CD4-positive, alpha-beta memory T cell (primary cell): ENCODE measurements around the gene ANKRD13A. TPM values are rescaled to one million over a fixed set of nuclear protein-coding genes. Genes with fewer than 3 reads are reported as not detected.
"Not testable (repeated sequence)": the region's sequence is repeated elsewhere in the genome, so short reads cannot be mapped to it uniquely, and the experiment has no call there.

Source experiments
- CTCF ChIA-PET: fragments of 350-600 bp; sonication (Branson Sonifier 250); formaldehyde crosslinking; loops from one replicate; lab custom pipeline; 2021; ENCODE audit warnings: inconsistent platforms; ENCODE audit not compliant: partially characterized antibody; lab: Charles Lee
- POLR2A ChIA-PET: fragments of 350-600 bp; sonication (Branson Sonifier 250); formaldehyde crosslinking; loops from one replicate; lab custom pipeline; 2021; ENCODE audit not compliant: partially characterized antibody; lab: Charles Lee
- DNase-seq, 5 donors: peaks; one replicate each; pipeline versions ENCODE4 v3.0.0 to v3.0.0-alpha.2; 2020 to 2022; ENCODE audit warnings: mixed read lengths in 1 of 5
- H3K27ac ChIP-seq: one replicate; pipeline ENCODE4 v1.7.0; 2013; ENCODE audit warnings: low read depth, low read length
- H3K27me3 ChIP-seq: 2 replicates; pipeline ENCODE4 v1.7.0; 2013; ENCODE audit warnings: mild to moderate bottlenecking, low read length, moderate library complexity; ENCODE audit not compliant: insufficient read depth
- H3K36me3 ChIP-seq: 2 replicates; pipeline ENCODE4 v1.7.0; 2013; ENCODE audit warnings: mild to moderate bottlenecking, low read length, moderate library complexity; ENCODE audit not compliant: insufficient read depth
- H3K4me1 ChIP-seq: 2 replicates; pipeline ENCODE4 v1.7.0; 2013; ENCODE audit warnings: mild to moderate bottlenecking, low read length, moderate library complexity; ENCODE audit not compliant: insufficient read depth
- H3K4me3 ChIP-seq, 2 donors: one replicate each; pipeline ENCODE4 v1.7.0; 2013; ENCODE audit warnings: low read length in 2 of 2, mild to moderate bottlenecking in 1 of 2
- H3K9me3 ChIP-seq, 2 donors: one replicate each; pipeline ENCODE4 v1.7.0; 2013; ENCODE audit warnings: low read length in 2 of 2, control low read depth in 1 of 2; ENCODE audit not compliant: control insufficient read depth in 1 of 2
- H3K27ac Mint-ChIP-seq, 7 donors: one replicate each; pipeline ENCODE4 v1.8.0; 2020 to 2021; ENCODE audit warnings: mixed read lengths in 7 of 7, mild to moderate bottlenecking in 6 of 7, inconsistent platforms in 3 of 7, moderate library complexity in 3 of 7
- H3K27me3 Mint-ChIP-seq, 2 donors: one replicate each; pipeline ENCODE4 v1.8.0; 2020 to 2021; ENCODE audit warnings: mixed read lengths in 2 of 2
- H3K36me3 Mint-ChIP-seq, 2 donors: one replicate each; pipeline ENCODE4 v1.8.0; 2020 to 2021; ENCODE audit warnings: mixed read lengths in 2 of 2, inconsistent platforms in 1 of 2, mild to moderate bottlenecking in 1 of 2
- H3K4me1 Mint-ChIP-seq, 4 donors: one replicate each; pipeline ENCODE4 v1.8.0; 2020 to 2021; ENCODE audit warnings: mixed read lengths in 4 of 4, mild to moderate bottlenecking in 1 of 4
- H3K4me3 Mint-ChIP-seq, 8 donors: one replicate each; pipeline ENCODE4 v1.8.0; 2020 to 2021; ENCODE audit warnings: mixed read lengths in 8 of 8, mild to moderate bottlenecking in 7 of 8, moderate library complexity in 6 of 8, inconsistent platforms in 3 of 8
- H3K9me3 Mint-ChIP-seq, 8 donors: one replicate each; pipeline ENCODE4 v1.8.0; 2020 to 2021; ENCODE audit warnings: mixed read lengths in 8 of 8, mild to moderate bottlenecking in 5 of 8, inconsistent platforms in 3 of 8, moderate library complexity in 1 of 8
- intact Hi-C: fragments of 100-400 bp; cut with micrococcal nuclease; formaldehyde crosslinking; loops from one replicate; pipeline ENCODE4 v1.15.1; 2023
- polyA plus RNA-seq, 2 donors: library from polyadenylated mRNA; unstranded; fragments of 300-500 nt; fragmentation: Illumina TruSeq; gene quantifications; one replicate each; pipeline ENCODE4 v1.2.3, GENCODE V29; 2021
- total RNA-seq, 2 experiments: library from RNA; stranded (reverse); gene quantifications; one replicate each; pipeline ENCODE4 v1.2.3, GENCODE V29; 2021

The ANKRD13A gene
- total and polyA plus RNA-seq, 4 experiments from 2014 or later: 66.6 to 99.7 (median 83.2) TPM

GRCh38 chr12:110077800-110078199, 78.6 kb downstream of the ANKRD13A start:
- Histone ChIP-seq H3K4me1 (peaks cover 44% of the 10 kb centered on the region), H3K4me3 (no peak overlapping the region), H3K36me3 (no peaks in the 10 kb centered on the region), H3K27ac (no peak overlapping the region), H3K27me3 (no peaks in the 10 kb centered on the region), H3K9me3 (no peaks in the 10 kb centered on the region)
- ChIA-PET POLR2A (interaction anchor here (0.6 kb wide), 1 partner anchor 377 kb away, joined by 3 read pairs; no protein-coding TSS in a partner anchor), CTCF (no interaction called here)
- peak overlapping the region in 1 of 7 donors; percentile 57 for H3K27ac Mint-ChIP-seq
- H3K4me3 Mint-ChIP-seq: peak overlapping the region in 1 of 8 donors; percentile 42
- DNase-seq: no peak
- no peaks in the 10 kb centered on the region for H3K27me3 Mint-ChIP-seq
- peaks cover 0 to 4% (median 0%) of the 10 kb centered on the region in 8 donors for H3K9me3 Mint-ChIP-seq
- H3K36me3 Mint-ChIP-seq: peaks cover 0 to 3% of the 10 kb centered on the region in 2 donors
- intact Hi-C loops: no loop called here
- peaks cover 33 to 48% (median 37%) of the 10 kb centered on the region in 4 donors for H3K4me1 Mint-ChIP-seq

GRCh38 chr12:110079477-110080400, 80.5 kb downstream of the ANKRD13A start:
- peaks cover 25% of the 10 kb centered on the region for H3K4me1 ChIP-seq
- H3K9me3 ChIP-seq: no peaks in the 10 kb centered on the region
- H3K36me3 Mint-ChIP-seq: no peaks in the 10 kb centered on the region
- H3K27me3 Mint-ChIP-seq: no peaks in the 10 kb centered on the region
- H3K4me3 Mint-ChIP-seq: peak overlapping the region; percentile 84 to 95 (median 90)
- peaks cover 17 to 29% (median 20%) of the 10 kb centered on the region in 4 donors for H3K4me1 Mint-ChIP-seq
- peak; percentile 78 to 84 (median 80) for DNase-seq
- H3K36me3 ChIP-seq: no peaks in the 10 kb centered on the region
- H3K27ac ChIP-seq: peak overlapping the region; percentile 48
- ChIA-PET POLR2A (interaction anchor here (0.8 to 2.2 kb wide), 14 partner anchors 9 to 389 kb away, joined by 3 to 10 read pairs (median 5); partner anchors contain the start of genes ANKRD13A, ATP2A2, FAM216A and GPN3), CTCF (interaction anchor here (1.0 to 1.9 kb wide), 4 partner anchors 11 to 191 kb away, joined by 3 to 5 read pairs (median 4); no protein-coding TSS in a partner anchor)
- H3K27me3 ChIP-seq: no peaks in the 10 kb centered on the region
- peaks cover 0 to 4% (median 0%) of the 10 kb centered on the region in 8 donors for H3K9me3 Mint-ChIP-seq
- peak overlapping the region; percentile 90 to 100 (median 98) for H3K27ac Mint-ChIP-seq
- intact Hi-C loops: loop anchor here (1.0 kb wide), 1 partner anchor 31 kb away; the partner anchor contains the start of gene C12orf76
- H3K4me3 ChIP-seq: peak overlapping the region; percentile 30 to 64

- H3K36me3 Mint-ChIP-seq: no peaks in the 10 kb centered on the region
- H3K9me3 Mint-ChIP-seq: peaks cover 0 to 4% (median 0%) of the 10 kb centered on the region in 8 donors
- no peaks in the 10 kb centered on the region for H3K27me3 ChIP-seq
- ChIA-PET POLR2A (interaction anchor here (0.8 to 2.2 kb wide), 13 partner anchors 9 to 388 kb away, joined by 3 to 10 read pairs (median 5); partner anchors contain the start of genes ANKRD13A, ATP2A2, FAM216A and GPN3), CTCF (interaction anchor here (1.3 to 1.9 kb wide), 2 partner anchors 11 to 192 kb away, joined by 3 to 5 read pairs; no protein-coding TSS in a partner anchor)
- intact Hi-C loops: no loop called here
- peaks cover 17 to 29% (median 20%) of the 10 kb centered on the region in 4 donors for H3K4me1 Mint-ChIP-seq
- peak overlapping the region; percentile 48 for H3K27ac ChIP-seq
- peak overlapping the region in 6 of 7 donors; percentile 44 to 100 (median 64) for H3K27ac Mint-ChIP-seq
- H3K4me1 ChIP-seq: peaks cover 25% of the 10 kb centered on the region
- H3K27me3 Mint-ChIP-seq: no peaks in the 10 kb centered on the region
- H3K36me3 ChIP-seq: no peaks in the 10 kb centered on the region
- H3K4me3 ChIP-seq: no peak overlapping the region
- no peaks in the 10 kb centered on the region for H3K9me3 ChIP-seq
- no peak for DNase-seq
- peak overlapping the region in 6 of 8 donors; percentile 30 to 89 (median 50) for H3K4me3 Mint-ChIP-seq
These were observed 81.2 kb downstream of the ANKRD13A start for GRCh38 chr12:110080410-110080809.

DNA sequence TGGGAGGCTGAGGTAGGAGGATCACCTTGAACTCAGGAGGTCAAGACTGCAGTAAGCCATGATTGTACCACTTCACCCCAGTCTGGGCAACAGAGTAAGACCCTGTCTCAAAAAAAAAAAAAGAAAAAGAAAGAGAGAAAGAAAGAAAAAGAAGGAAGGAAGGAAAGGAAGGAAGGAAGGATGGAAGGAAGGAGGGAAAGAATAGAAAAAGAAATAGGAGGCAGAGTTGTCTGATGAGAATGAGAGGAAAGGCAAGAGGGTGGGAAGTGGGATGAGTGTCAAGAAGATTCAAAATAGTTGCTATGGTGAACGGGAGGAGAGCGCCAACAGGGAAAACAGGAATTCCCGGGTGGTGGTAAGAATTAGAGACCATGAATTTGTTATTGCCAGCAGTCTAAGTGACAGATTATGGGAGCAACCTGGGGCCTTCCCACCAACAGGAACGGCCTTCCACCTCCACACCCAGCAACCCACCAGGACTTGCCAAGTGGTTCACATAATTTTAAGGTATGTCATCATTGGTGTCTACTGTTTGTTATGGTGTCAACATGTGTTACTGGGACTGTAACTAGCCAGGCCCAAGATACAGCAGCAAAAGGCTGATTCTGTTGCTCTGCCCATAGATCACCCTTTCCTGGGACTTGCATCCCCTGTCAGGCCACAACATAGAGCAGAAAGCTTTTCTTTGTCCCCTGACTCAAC, 85.2 kb downstream of the ANKRD13A start:
- Mint-ChIP-seq H3K27me3 (peaks cover 0 to 4% of the 10 kb centered on the region in 2 donors), H3K4me3 (no peak overlapping the region), H3K4me1 (peaks cover 7 to 14% (median 12%) of the 10 kb centered on the region in 4 donors), H3K27ac (no peak overlapping the region), H3K9me3 (peaks cover 0 to 3% (median 0%) of the 10 kb centered on the region in 8 donors), H3K36me3 (no peaks in the 10 kb centered on the region)
- Histone ChIP-seq H3K27me3 (no peaks in the 10 kb centered on the region), H3K9me3 (no peaks in the 10 kb centered on the region), H3K4me3 (no peak overlapping the region), H3K36me3 (no peaks in the 10 kb centered on the region), H3K4me1 (peaks cover 12% of the 10 kb centered on the region), H3K27ac (no peak overlapping the region)
- intact Hi-C loops: no loop called here
- no peak for DNase-seq
- ChIA-PET CTCF (no interaction called here), POLR2A (no interaction called here)

GRCh38 chr12:110088216-110088615, 89.0 kb downstream of the ANKRD13A start:
- H3K4me3 ChIP-seq, intact Hi-C loops, CTCF ChIA-PET, H3K27ac ChIP-seq, H3K4me1 ChIP-seq, H3K36me3 ChIP-seq, POLR2A ChIA-PET, H3K4me1 Mint-ChIP-seq, H3K9me3 ChIP-seq, H3K9me3 Mint-ChIP-seq, DNase-seq, H3K36me3 Mint-ChIP-seq, H3K4me3 Mint-ChIP-seq, H3K27me3 ChIP-seq, H3K27me3 Mint-ChIP-seq, H3K27ac Mint-ChIP-seq: not testable (repeated sequence)

- H3K36me3 Mint-ChIP-seq: no peaks in the 10 kb centered on the region
These were observed 89.7 kb downstream of the ANKRD13A start for GRCh38 chr12:110088936-110089335.

More at GRCh38 chr12:110088936-110089335, 89.7 kb downstream of the ANKRD13A start:
- Histone ChIP-seq H3K4me1 (no peaks in the 10 kb centered on the region), H3K4me3 (no peak overlapping the region), H3K27ac (no peak overlapping the region), H3K36me3 (no peaks in the 10 kb centered on the region), H3K9me3 (no peaks in the 10 kb centered on the region), H3K27me3 (no peaks in the 10 kb centered on the region)
- DNase-seq: no peak
- no peak overlapping the region for H3K4me3 Mint-ChIP-seq
- H3K4me1 Mint-ChIP-seq: peaks cover 0 to 3% (median 1%) of the 10 kb centered on the region in 4 donors
- peaks cover 0 to 11% of the 10 kb centered on the region in 2 donors for H3K27me3 Mint-ChIP-seq
- POLR2A ChIA-PET: no interaction called here
- CTCF ChIA-PET: interaction anchor here (1.4 kb wide), 1 partner anchor 13 kb away, joined by 7 read pairs; no protein-coding TSS in a partner anchor
- intact Hi-C loops: no loop called here
- H3K27ac Mint-ChIP-seq: peak overlapping the region in 1 of 7 donors; percentile 68
- H3K9me3 Mint-ChIP-seq: no peaks in the 10 kb centered on the region
